Memory B cell (primary cell): ENCODE data around the gene A4GALT.
"Not testable (repeated sequence)": the region's sequence is repeated elsewhere in the genome, so short reads cannot be mapped to it uniquely, and the experiment has no call there.

Source experiments
- ATAC-seq: fragments of 150-1000 bp; cut with Tn5 transposase; 2 replicates; pipeline ENCODE4 v1.10.0; 2021; ENCODE audit warnings: low read depth, mild to moderate bottlenecking, moderate library complexity
- DNase-seq, 2 donors: peaks; one replicate each; pipeline ENCODE4 v3.0.0; 2022; ENCODE audit warnings: low spot score in 2 of 2
- H3K27ac Mint-ChIP-seq: one replicate; pipeline ENCODE4 v1.8.0; 2022; ENCODE audit warnings: mild to moderate bottlenecking, moderate library complexity, mixed read lengths
- H3K27me3 Mint-ChIP-seq: one replicate; pipeline ENCODE4 v1.8.0; 2022; ENCODE audit warnings: mixed read lengths
- H3K36me3 Mint-ChIP-seq: one replicate; pipeline ENCODE4 v1.8.0; 2022; ENCODE audit warnings: mild to moderate bottlenecking, mixed read lengths
- H3K4me1 Mint-ChIP-seq: one replicate; pipeline ENCODE4 v1.8.0; 2022; ENCODE audit warnings: mixed read lengths
- H3K4me3 Mint-ChIP-seq: one replicate; pipeline ENCODE4 v1.8.0; 2022; ENCODE audit warnings: mild to moderate bottlenecking, moderate library complexity, mixed read lengths
- H3K9me3 Mint-ChIP-seq: one replicate; pipeline ENCODE4 v1.8.0; 2022; ENCODE audit warnings: mixed read lengths

Gene A4GALT

GRCh38 chr22:42720263-42721044, at the start of gene A4GALT:
Gene A4GALT, minus strand, starts transcription at chr22:42720870. Its CDS starts 26,919 bp downstream, at chr22:42693951.
- Mint-ChIP-seq H3K27me3 (peaks cover 16% of the 10 kb centered on the region), H3K27ac (peak within 1 kb of the TSS; percentile 55), H3K9me3 (no peaks in the 10 kb centered on the region), H3K36me3 (no peaks in the 10 kb centered on the region), H3K4me1 (peaks cover 30% of the 10 kb centered on the region), H3K4me3 (peak within 1 kb of the TSS; percentile 81)
- ATAC-seq (peak; percentile 7), DNase-seq (peak in 1 of 2 donors; percentile 42)

- Mint-ChIP-seq H3K27ac (no peak overlapping the region), H3K27me3 (peaks cover 4% of the 10 kb centered on the region), H3K4me1 (peaks cover 26% of the 10 kb centered on the region), H3K9me3 (no peaks in the 10 kb centered on the region), H3K36me3 (no peaks in the 10 kb centered on the region), H3K4me3 (peak overlapping the region; percentile 63)
- DNase-seq = no peak
- no peak for ATAC-seq
Measured at GRCh38 chr22:42770448-42770726, 49.7 kb upstream of the A4GALT start.

- H3K27ac Mint-ChIP-seq = peak overlapping the region; percentile 77
- H3K27me3 Mint-ChIP-seq = peaks cover 4% of the 10 kb centered on the region
- peak in 1 of 2 donors; percentile 53 for DNase-seq
- H3K36me3 Mint-ChIP-seq = no peaks in the 10 kb centered on the region
- H3K9me3 Mint-ChIP-seq = no peaks in the 10 kb centered on the region
- peak overlapping the region; percentile 63 for H3K4me3 Mint-ChIP-seq
- ATAC-seq = peak; percentile 78
- peaks cover 27% of the 10 kb centered on the region for H3K4me1 Mint-ChIP-seq
Measured at GRCh38 chr22:42769574-42770447, 49.1 kb upstream of the A4GALT start.

- H3K4me3 Mint-ChIP-seq = peak overlapping the region; percentile 63
- DNase-seq = no peak
- no peaks in the 10 kb centered on the region for H3K9me3 Mint-ChIP-seq
- H3K4me1 Mint-ChIP-seq = peaks cover 27% of the 10 kb centered on the region
- no peak for ATAC-seq
- peak overlapping the region; percentile 77 for H3K27ac Mint-ChIP-seq
- H3K27me3 Mint-ChIP-seq = peaks cover 4% of the 10 kb centered on the region
- H3K36me3 Mint-ChIP-seq = no peaks in the 10 kb centered on the region
Measured at GRCh38 chr22:42769238-42769573, 48.5 kb upstream of the A4GALT start.

GRCh38 chr22:42768385-42769035, 47.8 kb upstream of the A4GALT start:
- Mint-ChIP-seq H3K4me1 (peaks cover 27% of the 10 kb centered on the region), H3K27me3 (peaks cover 4% of the 10 kb centered on the region), H3K9me3 (no peaks in the 10 kb centered on the region), H3K27ac (no peak overlapping the region), H3K4me3 (peak overlapping the region; percentile 55), H3K36me3 (no peaks in the 10 kb centered on the region)
- DNase-seq (no peak), ATAC-seq (no peak)

- ATAC-seq (no peak), DNase-seq (no peak)
- Mint-ChIP-seq H3K9me3 (no peaks in the 10 kb centered on the region), H3K4me3 (no peak overlapping the region), H3K36me3 (no peaks in the 10 kb centered on the region), H3K4me1 (peaks cover 20% of the 10 kb centered on the region), H3K27ac (peak overlapping the region; percentile 14), H3K27me3 (peaks cover 3% of the 10 kb centered on the region)
Measured at GRCh38 chr22:42766860-42767259, 46.2 kb upstream of the A4GALT start.

GRCh38 chr22:42764895-42765363, 44.3 kb upstream of the A4GALT start:
- ATAC-seq (peak; percentile 75), DNase-seq (peak in 1 of 2 donors; percentile 21)
- no peak overlapping the region for H3K4me3 Mint-ChIP-seq
- peaks cover 13% of the 10 kb centered on the region for H3K4me1 Mint-ChIP-seq
- H3K27ac Mint-ChIP-seq = peak overlapping the region; percentile 54
- H3K27me3 Mint-ChIP-seq = peaks cover 3% of the 10 kb centered on the region
- H3K9me3 Mint-ChIP-seq = no peaks in the 10 kb centered on the region
- no peaks in the 10 kb centered on the region for H3K36me3 Mint-ChIP-seq

GRCh38 chr22:42763965-42764480, 43.4 kb upstream of the A4GALT start:
- Mint-ChIP-seq H3K27ac (no peak overlapping the region), H3K27me3 (peaks cover 3% of the 10 kb centered on the region), H3K4me1 (peaks cover 9% of the 10 kb centered on the region), H3K36me3 (no peaks in the 10 kb centered on the region), H3K9me3 (no peaks in the 10 kb centered on the region), H3K4me3 (no peak overlapping the region)
- DNase-seq = no peak
- ATAC-seq = no peak

GRCh38 chr22:42760806-42761565, 40.3 kb upstream of the A4GALT start:
- Mint-ChIP-seq H3K27me3 (peaks cover 6% of the 10 kb centered on the region), H3K9me3 (no peaks in the 10 kb centered on the region), H3K4me1 (peaks cover 9% of the 10 kb centered on the region), H3K27ac (no peak overlapping the region), H3K4me3 (no peak overlapping the region), H3K36me3 (no peaks in the 10 kb centered on the region)
- DNase-seq (no peak), ATAC-seq (no peak)

- Mint-ChIP-seq H3K36me3 (no peaks in the 10 kb centered on the region), H3K9me3 (no peaks in the 10 kb centered on the region), H3K27ac (no peak overlapping the region), H3K4me3 (no peak overlapping the region), H3K27me3 (peaks cover 6% of the 10 kb centered on the region), H3K4me1 (peaks cover 3% of the 10 kb centered on the region)
- DNase-seq = no peak
- ATAC-seq = no peak
Measured at GRCh38 chr22:42758931-42759629, 38.4 kb upstream of the A4GALT start.

- not testable (repeated sequence) for H3K9me3 Mint-ChIP-seq, H3K27me3 Mint-ChIP-seq, H3K27ac Mint-ChIP-seq, DNase-seq, H3K4me1 Mint-ChIP-seq, H3K4me3 Mint-ChIP-seq, H3K36me3 Mint-ChIP-seq, ATAC-seq
Measured at GRCh38 chr22:42755553-42755952, 34.9 kb upstream of the A4GALT start.

GRCh38 chr22:42755121-42755520, 34.5 kb upstream of the A4GALT start:
- H3K4me3 Mint-ChIP-seq, ATAC-seq, DNase-seq, H3K27me3 Mint-ChIP-seq, H3K9me3 Mint-ChIP-seq, H3K4me1 Mint-ChIP-seq, H3K36me3 Mint-ChIP-seq, H3K27ac Mint-ChIP-seq: not testable (repeated sequence)

GRCh38 chr22:42754658-42755057, 34.0 kb upstream of the A4GALT start:
- ATAC-seq (no peak), DNase-seq (no peak)
- peaks cover 8% of the 10 kb centered on the region for H3K4me1 Mint-ChIP-seq
- peaks cover 6% of the 10 kb centered on the region for H3K27me3 Mint-ChIP-seq
- no peak overlapping the region for H3K27ac Mint-ChIP-seq
- no peak overlapping the region for H3K4me3 Mint-ChIP-seq
- no peaks in the 10 kb centered on the region for H3K9me3 Mint-ChIP-seq
- H3K36me3 Mint-ChIP-seq = no peaks in the 10 kb centered on the region
